WI38 (cell line): ENCODE measurements around the gene ANKRD33B.

Experiments used
- H3K4me3 ChIP-seq: 2 replicates; pipeline ENCODE4 v1.5.1; 2011; ENCODE audit warnings: low read depth, mild to moderate bottlenecking, control low read depth, low read length
- TF ChIP-seq, protein P1 (sequence below): IDR thresholded peaks from 2 replicates; pipeline ENCODE4 v1.5.1; 2012; ENCODE audit warnings: low read depth, mild to moderate bottlenecking, control low read depth, low read length

ANKRD33B gene

DNA sequence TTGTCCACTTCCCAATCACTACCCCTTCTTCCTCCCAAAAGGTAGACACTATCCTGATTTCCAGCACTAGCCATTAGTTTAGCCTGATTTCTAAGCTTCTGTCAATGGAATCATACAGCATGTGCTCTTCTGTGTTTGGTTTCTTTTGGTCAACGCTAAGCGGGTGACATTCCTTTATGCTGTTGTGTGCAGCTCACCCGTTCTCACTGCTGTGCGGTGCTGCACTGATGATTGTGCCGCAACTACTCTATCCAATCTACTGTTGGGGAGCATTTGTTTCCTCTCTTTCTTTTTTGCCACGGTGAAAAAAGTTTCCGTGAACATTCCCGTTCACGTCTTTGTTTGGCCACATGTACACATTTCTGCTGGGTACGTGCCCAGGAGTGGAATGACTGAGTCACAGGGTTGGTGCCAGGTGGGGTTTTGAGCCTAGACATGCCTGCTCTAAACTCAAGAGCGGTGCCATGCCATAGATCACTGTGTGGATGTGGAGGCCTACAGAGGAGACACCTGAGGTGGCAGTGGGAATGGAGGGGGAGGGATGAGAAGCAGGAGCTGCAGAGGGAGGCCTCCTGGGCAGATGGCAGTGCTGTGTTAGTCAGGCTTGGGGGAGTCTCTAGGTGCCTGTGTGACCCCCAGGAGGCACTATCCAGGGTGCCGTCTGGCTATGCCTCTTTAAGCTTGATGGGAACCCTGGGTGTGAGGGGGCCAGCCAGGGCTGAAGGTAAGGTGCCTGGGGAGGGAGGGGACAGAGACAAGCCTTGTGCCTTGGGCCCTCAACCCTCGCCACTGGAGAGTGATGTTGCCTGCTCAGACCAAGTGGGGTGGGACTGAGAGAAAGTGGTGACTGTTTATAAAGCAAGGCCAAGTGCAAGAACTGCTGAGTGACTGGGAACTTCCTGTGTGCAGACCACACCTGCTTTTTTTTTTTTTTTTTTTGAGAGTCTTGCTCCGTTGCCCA lies 11.4 kb upstream of the ANKRD33B start:
- no peak overlapping the region for H3K4me3 ChIP-seq
- TF ChIP-seq, protein P1, sequence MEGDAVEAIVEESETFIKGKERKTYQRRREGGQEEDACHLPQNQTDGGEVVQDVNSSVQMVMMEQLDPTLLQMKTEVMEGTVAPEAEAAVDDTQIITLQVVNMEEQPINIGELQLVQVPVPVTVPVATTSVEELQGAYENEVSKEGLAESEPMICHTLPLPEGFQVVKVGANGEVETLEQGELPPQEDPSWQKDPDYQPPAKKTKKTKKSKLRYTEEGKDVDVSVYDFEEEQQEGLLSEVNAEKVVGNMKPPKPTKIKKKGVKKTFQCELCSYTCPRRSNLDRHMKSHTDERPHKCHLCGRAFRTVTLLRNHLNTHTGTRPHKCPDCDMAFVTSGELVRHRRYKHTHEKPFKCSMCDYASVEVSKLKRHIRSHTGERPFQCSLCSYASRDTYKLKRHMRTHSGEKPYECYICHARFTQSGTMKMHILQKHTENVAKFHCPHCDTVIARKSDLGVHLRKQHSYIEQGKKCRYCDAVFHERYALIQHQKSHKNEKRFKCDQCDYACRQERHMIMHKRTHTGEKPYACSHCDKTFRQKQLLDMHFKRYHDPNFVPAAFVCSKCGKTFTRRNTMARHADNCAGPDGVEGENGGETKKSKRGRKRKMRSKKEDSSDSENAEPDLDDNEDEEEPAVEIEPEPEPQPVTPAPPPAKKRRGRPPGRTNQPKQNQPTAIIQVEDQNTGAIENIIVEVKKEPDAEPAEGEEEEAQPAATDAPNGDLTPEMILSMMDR, result no peak

DNA sequence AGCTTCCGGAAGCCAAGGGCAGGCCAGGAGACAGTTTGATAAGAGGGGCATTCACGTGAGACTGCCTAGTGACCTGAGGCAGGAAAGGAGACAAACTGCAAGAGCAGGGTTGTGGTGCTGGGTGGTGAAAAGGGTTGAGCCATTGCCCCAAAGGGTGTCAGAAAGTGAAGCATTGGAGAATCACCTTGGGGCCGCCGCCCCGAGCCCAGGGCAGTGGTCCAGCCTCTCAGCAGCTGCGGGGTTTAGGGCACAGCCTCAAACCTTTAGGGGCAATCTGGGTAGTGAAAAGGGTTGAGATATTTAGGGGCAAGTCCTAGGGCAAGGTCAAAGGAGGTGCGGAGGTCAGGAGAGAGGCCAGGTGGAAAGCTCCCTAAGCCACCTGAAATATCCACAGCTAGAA lies 10.4 kb upstream of the ANKRD33B start:
- TF ChIP-seq, protein P1, result no peak
- no peak overlapping the region for H3K4me3 ChIP-seq

DNA sequence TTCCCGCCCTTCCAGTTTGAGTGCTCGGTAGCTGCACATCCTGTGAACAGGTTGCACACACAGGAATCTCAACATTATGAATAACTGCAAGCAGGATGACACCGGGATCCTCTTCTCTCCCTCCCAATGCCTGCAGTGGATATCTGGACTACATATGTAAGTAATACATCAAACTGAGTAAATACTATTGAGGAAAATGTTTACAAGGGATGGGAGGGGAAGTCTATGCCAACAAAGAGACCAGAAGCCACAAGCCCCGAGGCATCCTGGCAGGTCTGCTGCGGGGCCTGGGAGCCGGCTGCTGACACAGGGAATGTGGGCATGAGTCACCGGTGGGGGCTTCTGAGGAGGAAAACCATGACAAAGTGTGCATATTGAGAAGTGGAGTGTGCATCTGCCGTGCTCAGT lies 8.6 kb upstream of the ANKRD33B start:
- H3K4me3 ChIP-seq, result no peak overlapping the region
- TF ChIP-seq, protein P1, result no peak

DNA sequence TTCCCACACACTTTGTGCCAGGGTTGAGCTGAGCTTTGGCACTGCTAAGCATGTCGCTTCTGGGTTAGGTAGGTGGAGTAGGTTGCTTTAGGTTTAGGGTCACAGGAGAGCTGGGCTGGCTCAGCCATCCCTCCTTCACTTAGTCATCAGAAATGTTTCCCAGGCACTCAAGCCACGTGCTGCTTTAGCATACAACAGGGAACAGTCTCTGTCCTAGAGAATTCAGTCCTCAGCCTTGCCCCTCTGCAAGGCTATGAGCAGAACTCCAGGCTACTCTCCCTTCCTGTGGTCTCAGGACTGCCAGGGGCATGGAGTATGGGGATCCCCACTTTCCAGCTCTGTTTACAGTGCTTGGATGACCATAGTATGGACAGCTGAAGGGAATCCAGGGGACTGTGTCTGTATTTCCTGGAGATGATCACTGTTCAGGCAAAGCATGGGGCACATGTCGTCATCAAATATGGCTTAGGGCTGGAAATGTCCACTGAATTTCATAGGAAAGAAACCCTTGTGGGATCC lies 7.5 kb upstream of the ANKRD33B start:
- H3K4me3 ChIP-seq, result no peak overlapping the region
- TF ChIP-seq, protein P1, result no peak

DNA sequence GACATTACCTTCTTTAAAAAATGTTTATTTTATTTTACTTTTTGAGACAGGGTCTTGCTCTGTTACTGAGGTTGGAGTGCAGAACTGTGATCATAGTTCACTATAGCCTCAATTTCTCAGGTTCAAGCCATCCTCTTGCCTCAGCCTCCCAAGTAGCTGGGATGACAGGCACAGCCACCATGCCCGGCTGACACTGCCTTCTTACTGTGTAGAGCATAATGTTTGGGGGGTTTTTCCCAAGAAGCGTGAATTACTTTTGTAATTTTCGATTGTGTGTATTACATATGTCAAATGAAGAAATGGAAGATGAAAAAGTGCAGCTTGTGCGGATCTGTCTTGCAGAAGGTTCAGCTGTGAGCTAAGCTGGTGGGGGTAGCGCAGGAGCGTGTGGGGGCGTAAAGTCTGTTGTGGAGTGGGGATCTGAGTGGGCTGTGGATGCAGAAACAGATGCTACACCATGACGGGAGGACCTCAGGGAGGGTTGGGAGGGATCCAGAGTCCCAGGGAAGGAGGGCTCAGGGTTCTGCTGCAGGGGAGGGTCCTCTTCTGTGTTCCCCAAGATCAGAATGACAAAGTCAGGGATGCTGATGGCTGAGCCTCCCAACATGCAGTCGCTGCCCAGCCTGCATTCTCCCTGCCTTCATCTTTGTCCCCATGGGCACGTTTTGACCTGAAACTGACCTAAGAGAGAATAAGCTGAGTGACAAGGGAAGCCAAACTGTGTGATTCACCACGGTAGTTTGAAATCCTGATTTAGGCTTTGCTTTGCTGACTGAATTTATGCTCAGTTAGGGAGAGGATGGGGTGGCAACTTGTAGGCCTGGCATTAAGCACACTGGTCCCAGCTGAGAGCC lies 6.8 kb upstream of the ANKRD33B start:
- no peak overlapping the region for H3K4me3 ChIP-seq
- TF ChIP-seq, protein P1, result no peak

DNA sequence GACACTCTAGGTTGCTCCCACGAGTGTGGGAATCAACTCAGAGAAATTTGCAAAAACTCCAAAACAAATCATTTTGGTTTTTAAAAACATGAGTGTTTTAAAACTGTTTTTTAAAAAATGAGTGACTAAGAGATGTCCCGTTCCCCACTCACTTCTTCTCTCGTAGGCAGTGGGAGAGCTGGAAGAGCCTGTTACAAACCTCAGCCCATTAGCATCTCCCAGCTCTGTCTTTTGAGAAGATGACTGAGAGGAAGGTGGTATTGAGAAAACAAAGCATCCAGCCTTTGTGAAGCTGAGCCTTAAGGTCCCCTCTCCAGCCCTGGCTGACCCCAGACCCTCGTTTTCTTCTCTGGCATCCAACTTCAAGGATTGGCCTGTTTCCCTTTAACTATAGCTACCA lies 4.7 kb upstream of the ANKRD33B start:
- H3K4me3 ChIP-seq, result no peak overlapping the region
- TF ChIP-seq, protein P1, result no peak
